Gastrocnemius medialis (tissue), 4 donors: Measurements from ENCODE around the gene DUSP3. TPM values are rescaled to one million over a fixed set of nuclear protein-coding genes. Genes with fewer than 3 reads are reported as not detected.

ENCODE experiments used
- ATAC-seq, 2 donors: fragments of 150-250 bp; one replicate each; pipeline ENCODE4 v1.9.1; 2016
- DNase-seq, 2 donors: peaks; one replicate each; pipeline ENCODE4 v3.0.0-alpha.2; 2019
- H3K27ac ChIP-seq, 4 donors: fragments of 200-600 bp; sonication (generic); 1 replicate in 1 of 4; 2 replicates in 3 of 4; pipeline ENCODE4 v1.5.1; 2016 to 2018; ENCODE audit warnings: mild to moderate bottlenecking in 2 of 4, moderate library complexity in 1 of 4
- H3K27me3 ChIP-seq, 3 donors: fragments of 200-600 bp; sonication (generic) in 2 of 3; 1 replicate in 1 of 3; 2 replicates in 2 of 3; pipeline versions ENCODE4 v1.5.1 to v1.6.0; 2016 to 2019; ENCODE audit warnings: mild to moderate bottlenecking in 1 of 3, moderate library complexity in 1 of 3
- H3K36me3 ChIP-seq, 2 donors: fragments of 200-600 bp; sonication (generic) in 1 of 2; one replicate each; pipeline ENCODE4 v1.5.1; 2017 to 2018
- H3K4me1 ChIP-seq, 2 donors: fragments of 200-600 bp; sonication (generic) in 1 of 2; one replicate each; pipeline ENCODE4 v1.5.1; 2016 to 2017; ENCODE audit warnings: mild to moderate bottlenecking in 2 of 2
- H3K4me3 ChIP-seq, 4 donors: fragments of 200-600 bp; sonication (generic) in 3 of 4; 1 replicate in 1 of 4; 2 replicates in 3 of 4; pipeline ENCODE4 v1.5.1; 2016 to 2019; ENCODE audit warnings: mild to moderate bottlenecking in 2 of 4
- H3K9me3 ChIP-seq, 3 donors: fragments of 200-600 bp; sonication (generic) in 2 of 3; 1 replicate in 1 of 3; 2 replicates in 2 of 3; pipeline ENCODE4 v1.5.1; 2016 to 2019
- POLR2A ChIP-seq, 2 donors: fragments of 450-650 bp; IDR thresholded peaks; one replicate each; pipeline ENCODE4 v1.6.1; 2017; ENCODE audit warnings: antibody characterized with exemption in 2 of 2, mild to moderate bottlenecking in 2 of 2, moderate library complexity in 2 of 2
- in situ Hi-C, 4 donors: fragments of 200-750 bp; cut with MboI; loops; one replicate each; pipeline versions ENCODE4 v1.15.0 to v1.8.0; 2017; ENCODE audit warnings: low sequenced_read_pairs in 4 of 4
- intact Hi-C: fragments of 100-400 bp; cut with DNase I; formaldehyde crosslinking; loops from one replicate; pipeline ENCODE4 v1.15.1; 2023; ENCODE audit warnings: low total_unique reads
- total RNA-seq, 4 donors: library from RNA; depleted of rRNA; stranded (reverse); fragments of >200 nt; gene quantifications; one replicate each; pipeline versions ENCODE4 v1.1.0 to v1.2.3, GENCODE V29; 2016
- TF ChIP-seq, protein P1 (sequence below), 5 experiments: fragments of 450-650 bp in 3 of 5; fragments of 200-600 bp in 2 of 5; sonication (generic) in 2 of 5; IDR thresholded peaks in 4 of 5; conservative IDR thresholded peaks in 1 of 5; 1 replicate in 4 of 5; 2 replicates in 1 of 5; pipeline ENCODE4 v1.5.1; 2016 to 2019; ENCODE audit warnings: antibody characterized with exemption in 5 of 5, mild to moderate bottlenecking in 3 of 5, moderate library complexity in 3 of 5

DUSP3 gene
- total RNA-seq, 4 donors from 2014 or later, result 121 to 184 (median 145) TPM

DNA sequence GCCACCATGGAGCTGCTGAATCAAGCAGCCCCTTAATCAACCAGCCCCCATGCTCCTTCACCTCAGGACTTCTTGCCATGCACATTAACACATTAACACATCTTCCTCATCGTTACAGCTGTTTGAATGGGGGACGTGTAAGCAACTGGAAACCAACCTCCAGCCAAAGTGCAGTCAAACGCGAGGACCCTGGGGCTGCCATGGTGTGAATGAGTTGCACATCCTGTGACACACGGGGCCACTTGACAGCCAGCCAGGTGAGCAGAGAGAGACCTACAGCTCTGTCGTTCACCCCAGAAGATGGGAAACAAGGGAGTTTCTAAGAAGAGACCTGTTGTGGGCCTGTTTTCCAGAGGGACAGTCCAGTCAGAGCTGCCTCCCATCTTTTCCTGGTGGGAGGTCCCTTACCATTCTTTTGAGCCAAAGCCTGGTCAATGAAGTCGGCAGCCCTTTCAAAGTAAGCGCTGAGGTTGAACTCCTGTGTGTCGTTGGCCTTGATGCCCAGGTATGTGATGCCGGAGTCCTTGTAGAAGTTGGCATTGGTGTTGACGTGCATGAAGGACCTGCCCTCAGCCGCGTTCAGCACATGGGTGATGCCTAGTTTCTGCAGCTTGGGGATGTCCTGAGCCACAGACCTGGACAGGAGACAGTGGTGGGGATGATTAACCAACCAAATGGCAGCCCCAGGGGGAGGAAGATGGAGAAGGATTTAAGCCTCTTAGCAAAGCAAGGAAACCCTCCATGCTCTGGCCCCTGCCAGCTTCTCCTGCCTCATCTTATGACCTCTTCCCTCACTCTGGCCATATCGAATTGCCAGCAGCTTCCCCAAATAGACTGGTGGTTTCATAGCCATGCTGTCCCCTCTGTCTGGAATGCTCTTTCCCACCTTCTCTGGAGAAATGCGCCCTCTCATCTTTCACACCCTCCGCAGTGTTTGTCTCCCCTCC lies 4.2 kb downstream of the DUSP3 start:
- in situ Hi-C loops (no loop called here), intact Hi-C loops (loop anchor here (5.0 to 10.0 kb wide), 4 partner anchors 340 to 1520 kb away; partner anchors contain the start of genes PTGES3L and RUNDC1)
- no peak overlapping the region for H3K4me3 ChIP-seq
- peak; percentile 56 to 87 for DNase-seq
- TF ChIP-seq POLR2A (IDR thresholded peaks at IDR 0.05), result no peak
- TF ChIP-seq, protein P1, sequence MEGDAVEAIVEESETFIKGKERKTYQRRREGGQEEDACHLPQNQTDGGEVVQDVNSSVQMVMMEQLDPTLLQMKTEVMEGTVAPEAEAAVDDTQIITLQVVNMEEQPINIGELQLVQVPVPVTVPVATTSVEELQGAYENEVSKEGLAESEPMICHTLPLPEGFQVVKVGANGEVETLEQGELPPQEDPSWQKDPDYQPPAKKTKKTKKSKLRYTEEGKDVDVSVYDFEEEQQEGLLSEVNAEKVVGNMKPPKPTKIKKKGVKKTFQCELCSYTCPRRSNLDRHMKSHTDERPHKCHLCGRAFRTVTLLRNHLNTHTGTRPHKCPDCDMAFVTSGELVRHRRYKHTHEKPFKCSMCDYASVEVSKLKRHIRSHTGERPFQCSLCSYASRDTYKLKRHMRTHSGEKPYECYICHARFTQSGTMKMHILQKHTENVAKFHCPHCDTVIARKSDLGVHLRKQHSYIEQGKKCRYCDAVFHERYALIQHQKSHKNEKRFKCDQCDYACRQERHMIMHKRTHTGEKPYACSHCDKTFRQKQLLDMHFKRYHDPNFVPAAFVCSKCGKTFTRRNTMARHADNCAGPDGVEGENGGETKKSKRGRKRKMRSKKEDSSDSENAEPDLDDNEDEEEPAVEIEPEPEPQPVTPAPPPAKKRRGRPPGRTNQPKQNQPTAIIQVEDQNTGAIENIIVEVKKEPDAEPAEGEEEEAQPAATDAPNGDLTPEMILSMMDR (IDR thresholded peaks at IDR 0.05 in 4 of 5, conservative IDR thresholded peaks at IDR 0.05 in 1 of 5), result no peak
- peak; percentile 51 to 52 for ATAC-seq
- H3K9me3 ChIP-seq, result no peaks in the 10 kb centered on the region
- H3K36me3 ChIP-seq, result peaks cover 0 to 38% of the 10 kb centered on the region in 2 donors
- no peaks in the 10 kb centered on the region for H3K27me3 ChIP-seq
- peaks cover 67 to 68% of the 10 kb centered on the region in 2 donors for H3K4me1 ChIP-seq
- H3K27ac ChIP-seq, result peak overlapping the region; percentile 98 to 100 (median 100)

- Histone ChIP-seq H3K4me1 (peaks cover 68 to 76% of the 10 kb centered on the region in 2 donors), H3K9me3 (no peaks in the 10 kb centered on the region), H3K36me3 (peaks cover 0 to 46% of the 10 kb centered on the region in 2 donors), H3K27ac (peak overlapping the region; percentile 98 to 100 (median 100)), H3K4me3 (peak overlapping the region in 1 of 4 donors; percentile 11), H3K27me3 (no peaks in the 10 kb centered on the region)
- peak; percentile 54 to 70 for ATAC-seq
- peak; percentile 62 to 86 for DNase-seq
- TF ChIP-seq, protein P1 (IDR thresholded peaks at IDR 0.05 in 4 of 5, conservative IDR thresholded peaks at IDR 0.05 in 1 of 5), result no peak
- no peak for TF ChIP-seq POLR2A (IDR thresholded peaks at IDR 0.05)
- intact Hi-C loops, result loop anchor here (10.0 kb wide), 3 partner anchors 342 to 1522 kb away; partner anchors contain the start of genes PTGES3L and RUNDC1
- in situ Hi-C loops, result no loop called here
Observed at GRCh38 chr17:43772877-43773648, 5.7 kb downstream of the DUSP3 start.

DNA sequence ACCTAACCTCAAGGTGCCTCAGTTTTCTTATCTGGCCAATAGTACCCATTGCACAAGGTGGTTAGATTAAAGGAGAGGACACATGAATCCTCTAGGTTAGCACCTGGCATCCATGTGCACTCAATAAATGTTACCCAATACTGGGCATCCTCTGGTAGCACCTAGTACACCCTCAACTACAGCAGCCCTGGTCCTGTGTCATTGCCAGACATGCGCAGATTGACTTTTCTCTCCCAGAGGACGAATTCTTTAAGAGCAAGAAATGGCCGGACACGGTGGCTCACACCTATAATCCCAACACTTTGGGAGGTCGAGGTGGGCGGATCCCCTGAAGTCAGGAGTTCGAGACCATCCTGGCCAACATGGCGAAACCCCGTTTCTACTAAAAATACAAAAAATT lies 7.3 kb downstream of the DUSP3 start:
- intact Hi-C loops, result loop anchor here (10.0 kb wide), 3 partner anchors 343 to 1523 kb away; partner anchors contain the start of genes PTGES3L and RUNDC1
- no peak for ATAC-seq
- Histone ChIP-seq H3K9me3 (no peaks in the 10 kb centered on the region), H3K4me3 (no peak overlapping the region), H3K36me3 (peaks cover 0 to 46% of the 10 kb centered on the region in 2 donors), H3K4me1 (peaks cover 61 to 63% of the 10 kb centered on the region in 2 donors), H3K27ac (peak overlapping the region; percentile 98 to 100 (median 100)), H3K27me3 (no peaks in the 10 kb centered on the region)
- no peak for TF ChIP-seq POLR2A (IDR thresholded peaks at IDR 0.05)
- TF ChIP-seq, protein P1 (IDR thresholded peaks at IDR 0.05 in 4 of 5, conservative IDR thresholded peaks at IDR 0.05 in 1 of 5), result no peak
- in situ Hi-C loops, result no loop called here
- DNase-seq, result no peak

DNA sequence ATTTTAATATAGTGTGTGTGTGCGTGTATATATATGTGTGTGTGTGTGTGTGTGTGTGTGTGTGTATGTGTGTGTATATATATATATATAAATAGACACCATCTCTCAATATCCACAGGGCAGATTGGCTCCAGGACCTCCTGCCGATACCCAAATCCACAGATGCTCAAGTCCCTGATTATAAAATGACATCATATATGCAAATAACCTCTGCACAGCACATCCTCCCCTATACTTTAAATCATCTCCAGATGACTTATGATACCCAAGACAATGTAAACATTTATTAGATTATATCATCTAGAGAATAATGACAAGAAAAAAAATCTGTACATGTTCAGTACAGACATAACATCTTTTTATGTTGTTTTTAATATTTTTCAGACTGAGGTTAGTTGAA lies 7.8 kb downstream of the DUSP3 start:
- H3K4me1 ChIP-seq, result peaks cover 56 to 58% of the 10 kb centered on the region in 2 donors
- H3K36me3 ChIP-seq, result peaks cover 0 to 46% of the 10 kb centered on the region in 2 donors
- ATAC-seq, result no peak
- peak overlapping the region in 3 of 4 donors; percentile 98 to 100 (median 99) for H3K27ac ChIP-seq
- no peaks in the 10 kb centered on the region for H3K27me3 ChIP-seq
- DNase-seq, result no peak
- no peak overlapping the region for H3K4me3 ChIP-seq
- intact Hi-C loops, result loop anchor here (10.0 kb wide), 3 partner anchors 344 to 1524 kb away; partner anchors contain the start of genes PTGES3L and RUNDC1
- no peaks in the 10 kb centered on the region for H3K9me3 ChIP-seq
- TF ChIP-seq, protein P1 (IDR thresholded peaks at IDR 0.05 in 4 of 5, conservative IDR thresholded peaks at IDR 0.05 in 1 of 5), result no peak
- no peak for TF ChIP-seq POLR2A (IDR thresholded peaks at IDR 0.05)
- in situ Hi-C loops, result no loop called here
